IMR-90 (cell line): ENCODE measurements around the gene IL12RB2. TPM values are rescaled to one million over a fixed set of nuclear protein-coding genes. Genes with fewer than 3 reads are reported as not detected.

Experiments used
- ATAC-seq: fragments of 200-7000 bp; cut with Tn5 transposase; 2 replicates; pipeline ENCODE4 v1.9.1; 2020; ENCODE audit warnings: low read depth, mild to moderate bottlenecking, moderate library complexity
- BruUV-seq: library from RNA; stranded (reverse); fragments of 400-500 nt; replicated peaks from 2 replicates; lab custom pipeline; 2021; lab: Mats Ljungman, UMichigan
- CTCF ChIA-PET: fragments of 300-600 bp; formaldehyde crosslinking; extraction: SDS; loops from one replicate; lab custom pipeline; 2021; ENCODE audit warnings: antibody characterized with exemption; lab: Yijun Ruan, JAX
- POLR2A ChIA-PET: fragments of 300-600 bp; sonication (Branson Sonifier 250); formaldehyde crosslinking; loops from one replicate; lab custom pipeline; 2022; ENCODE audit warnings: antibody characterized with exemption; ENCODE audit not compliant: unreplicated experiment; lab: Charles Lee
- DNase-seq: peaks from one replicate; pipeline ENCODE4 v3.0.0; 2013
- H2AFZ ChIP-seq: replicated peaks from 2 replicates; pipeline ENCODE3; 2013; ENCODE audit warnings: low read length, mild to moderate bottlenecking; ENCODE audit not compliant: poor library complexity
- H2AK5ac ChIP-seq: 2 replicates; pipeline ENCODE4 v1.6.1; 2013; ENCODE audit warnings: low read depth, low read length, inconsistent platforms
- H2AK9ac ChIP-seq: replicated peaks from 2 replicates; pipeline ENCODE3; 2013; ENCODE audit warnings: mild to moderate bottlenecking, low read depth, low read length, moderate library complexity; ENCODE audit not compliant: poor library complexity
- H2BK120ac ChIP-seq: 2 replicates; pipeline ENCODE4 v1.6.1; 2013; ENCODE audit warnings: low read depth, low read length, inconsistent platforms
- H2BK15ac ChIP-seq: 3 replicates; pipeline ENCODE4 v1.6.1; 2013; ENCODE audit warnings: low read depth, low read length, inconsistent platforms
- H2BK20ac ChIP-seq: 2 replicates; pipeline ENCODE4 v1.6.1; 2013; ENCODE audit warnings: low read depth, mild to moderate bottlenecking, inconsistent platforms, low read length, moderate library complexity
- H2BK5ac ChIP-seq: 2 replicates; pipeline ENCODE4 v1.6.1; 2013; ENCODE audit warnings: mild to moderate bottlenecking, low read depth, low read length, inconsistent platforms; ENCODE audit not compliant: poor library complexity, severe bottlenecking
- H3K14ac ChIP-seq: replicated peaks from 2 replicates; pipeline ENCODE4 v1.6.1; 2013; ENCODE audit warnings: low read depth, low read length, inconsistent platforms
- H3K18ac ChIP-seq: 2 replicates; pipeline ENCODE4 v1.6.1; 2013; ENCODE audit warnings: low read depth, low read length, control low read depth
- H3K23ac ChIP-seq: 2 replicates; pipeline ENCODE4 v1.6.1; 2013; ENCODE audit warnings: low read depth, low read length, inconsistent platforms
- H3K27ac ChIP-seq: 2 replicates; pipeline ENCODE4 v1.5.1; 2013; ENCODE audit warnings: mild to moderate bottlenecking, control low read depth, low read length; ENCODE audit not compliant: insufficient read depth
- H3K27me3 ChIP-seq: 2 replicates; pipeline ENCODE4 v1.6.1; 2013; ENCODE audit warnings: low read length; ENCODE audit not compliant: control insufficient read depth, insufficient read depth
- H3K36me3 ChIP-seq: 2 replicates; pipeline ENCODE4 v1.6.1; 2013; ENCODE audit warnings: low read length, mixed read lengths; ENCODE audit not compliant: control insufficient read depth, insufficient read depth
- H3K4ac ChIP-seq: 2 replicates; pipeline ENCODE4 v1.6.1; 2013; ENCODE audit warnings: low read depth, low read length, inconsistent platforms
- H3K4me1 ChIP-seq: 2 replicates; pipeline ENCODE4 v1.6.1; 2013; ENCODE audit warnings: low read length, mixed read lengths; ENCODE audit not compliant: control insufficient read depth, insufficient read depth
- H3K4me2 ChIP-seq: 2 replicates; pipeline ENCODE4 v1.6.1; 2013; ENCODE audit warnings: low read depth, mild to moderate bottlenecking, control low read depth, low read length, moderate library complexity
- H3K4me3 ChIP-seq: 2 replicates; pipeline ENCODE4 v1.5.1; 2013; ENCODE audit warnings: low read depth, mild to moderate bottlenecking, control low read depth, low read length, moderate library complexity; ENCODE audit not compliant: insufficient read depth
- H3K56ac ChIP-seq: 2 replicates; pipeline ENCODE4 v1.6.1; 2013; ENCODE audit warnings: low read length, inconsistent platforms; ENCODE audit not compliant: insufficient read depth; ENCODE audit errors: extremely low read depth
- H3K79me1 ChIP-seq, 2 experiments: 2 replicates each; pipeline ENCODE4 v1.6.1; 2013; ENCODE audit warnings: low read length in 2 of 2, inconsistent platforms in 1 of 2, low read depth in 1 of 2
- H3K9ac ChIP-seq: 2 replicates; pipeline ENCODE4 v1.6.1; 2013; ENCODE audit warnings: low read depth, low read length, control low read depth
- H3K9me1 ChIP-seq: 2 replicates; pipeline ENCODE4 v1.6.1; 2013; ENCODE audit warnings: low read length, inconsistent platforms; ENCODE audit not compliant: insufficient read depth
- H3K9me3 ChIP-seq: 2 replicates; pipeline ENCODE4 v1.6.1; 2013; ENCODE audit warnings: low read length; ENCODE audit not compliant: control insufficient read depth, insufficient read depth
- H4K20me1 ChIP-seq: 2 replicates; pipeline ENCODE4 v1.6.1; 2013; ENCODE audit warnings: low read length, inconsistent platforms; ENCODE audit not compliant: insufficient read depth
- H4K5ac ChIP-seq: 2 replicates; pipeline ENCODE4 v1.6.1; 2013; ENCODE audit warnings: mild to moderate bottlenecking, low read depth, low read length, control low read depth
- H4K8ac ChIP-seq, 2 experiments: 2 replicates each; pipeline ENCODE4 v1.6.1; 2013; ENCODE audit warnings: low read depth in 2 of 2, low read length in 2 of 2, control low read depth in 1 of 2, inconsistent platforms in 1 of 2
- H4K91ac ChIP-seq: 2 replicates; pipeline ENCODE4 v1.6.1; 2013; ENCODE audit warnings: low read depth, low read length, inconsistent platforms; ENCODE audit not compliant: insufficient read depth
- MAZ ChIP-seq: IDR thresholded peaks from 2 replicates; pipeline ENCODE4 v1.6.1; 2012; ENCODE audit warnings: low read depth, mild to moderate bottlenecking, low read length, improper control_type of control experiment, moderate library complexity, borderline replicate concordance
- WGBS, 2 experiments: methylation state at CpG; one replicate each; pipeline versions ENCODE4 v1.1.5 to v1.1.7; 2013; ENCODE audit warnings: missing lambda C conversion rate in 2 of 2; ENCODE audit not compliant: insufficient read length in 1 of 2; ENCODE audit errors: extremely low coverage in 2 of 2; 5-methylcytosine and 5-hydroxymethylcytosine counted together
- dilution Hi-C: fragments of 300-500 bp; cut with HindIII; formaldehyde crosslinking; loops from one replicate; pipeline ENCODE4 v1.14.3; 2018; ENCODE audit warnings: low sequenced_read_pairs; ENCODE audit not compliant: unreplicated experiment
- in situ Hi-C: fragments of 300-500 bp; cut with MboI; formaldehyde crosslinking; loops from 3 replicates; pipeline ENCODE4 v1.14.3; 2019; ENCODE audit warnings: low sequenced_read_pairs, inconsistent platforms, mixed read lengths
- intact Hi-C: fragments of 100-400 bp; cut with micrococcal nuclease; formaldehyde crosslinking; loops from 2 replicates; pipeline ENCODE4 v1.10.0; 2022
- polyA plus RNA-seq, 3 experiments: library from polyadenylated mRNA; depleted of rRNA; stranded (reverse); fragments of >200 nt; gene quantifications; 2 replicates each; pipeline ENCODE4 v1.2.3, GENCODE V29; 2012; ENCODE audit warnings: low replicate concordance in 1 of 3
- total RNA-seq: library from RNA; depleted of rRNA; stranded (reverse); fragments of >200 nt; gene quantifications from 2 replicates; pipeline ENCODE4 v1.2.3, GENCODE V29; 2012

IL12RB2 gene
- total and polyA plus RNA-seq, 2 of the 4 experiments (the other 2 are of a cell fraction): not detected

- dilution Hi-C loops: no loop called here
Measured at GRCh38 chr1:67394548-67394947, 86.9 kb downstream of the IL12RB2 start.

More at GRCh38 chr1:67394548-67394947, 86.9 kb downstream of the IL12RB2 start:
- H3K4me2 ChIP-seq: no peak overlapping the region
- H3K9me3 ChIP-seq: no peaks in the 10 kb centered on the region
- no peak overlapping the region for H3K56ac ChIP-seq
- ATAC-seq (no peak), DNase-seq (no peak)
- intact Hi-C loops: no loop called here
- H4K91ac ChIP-seq: no peak overlapping the region
- no peak overlapping the region for H2AK9ac ChIP-seq
- no peak overlapping the region for H4K8ac ChIP-seq
- no peak overlapping the region for H3K4ac ChIP-seq
- H3K14ac ChIP-seq: no peak overlapping the region
- H2BK15ac ChIP-seq: no peak overlapping the region
- no peak overlapping the region for H2AFZ ChIP-seq
- 84% methylated on average over 2 of the region's 4 CpGs; no CpG with 5 or more reads in 1 of the 2 experiments for WGBS, 2 experiments
- no peak overlapping the region for H3K27ac ChIP-seq
- H3K27me3 ChIP-seq: no peaks in the 10 kb centered on the region
- H3K9ac ChIP-seq: no peak overlapping the region
- H2BK120ac ChIP-seq: no peak overlapping the region
- no peak overlapping the region for H2AK5ac ChIP-seq
- H2BK5ac ChIP-seq: no peak overlapping the region
- H4K5ac ChIP-seq: no peak overlapping the region
- ChIA-PET POLR2A (no interaction called here), CTCF (no interaction called here)
- H2BK20ac ChIP-seq: no peak overlapping the region
- no peak overlapping the region for H3K18ac ChIP-seq
- in situ Hi-C loops: no loop called here
- H3K23ac ChIP-seq: no peak overlapping the region
- peaks cover 1% of the 10 kb centered on the region; the same call in 1 of the 2 replicates for H3K4me1 ChIP-seq
- no peaks in the 10 kb centered on the region; the same call in 1 of the 2 replicates for H3K36me3 ChIP-seq
- peaks cover 3% of the 10 kb centered on the region; the same call in 1 of the 2 replicates for H3K9me1 ChIP-seq
- H3K4me3 ChIP-seq: no peak overlapping the region
- no peak for TF ChIP-seq MAZ
- H3K79me1 ChIP-seq: no peaks in the 10 kb centered on the region
- H4K20me1 ChIP-seq: no peaks in the 10 kb centered on the region
- BruUV-seq: no TSS peak
